D721Med (cell line): ENCODE results near the gene MC2R.

Experiments used
- DNase-seq: peaks from one replicate; pipeline ENCODE4 v3.0.0; 2011; ENCODE audit warnings: low spot score; ENCODE audit not compliant: insufficient read length
- FAIRE-seq: peaks from 2 replicates; lab custom pipeline; 2011; peaks lifted over from hg19 to GRCh38; lab: Jason Lieb, UNC
- TF ChIP-seq, protein P1 (sequence below): IDR thresholded peaks from 2 replicates; pipeline ENCODE4 v1.5.1; 2012; ENCODE audit warnings: mild to moderate bottlenecking, control low read depth; ENCODE audit not compliant: insufficient read depth; ENCODE audit errors: missing control alignments

MC2R gene

DNA sequence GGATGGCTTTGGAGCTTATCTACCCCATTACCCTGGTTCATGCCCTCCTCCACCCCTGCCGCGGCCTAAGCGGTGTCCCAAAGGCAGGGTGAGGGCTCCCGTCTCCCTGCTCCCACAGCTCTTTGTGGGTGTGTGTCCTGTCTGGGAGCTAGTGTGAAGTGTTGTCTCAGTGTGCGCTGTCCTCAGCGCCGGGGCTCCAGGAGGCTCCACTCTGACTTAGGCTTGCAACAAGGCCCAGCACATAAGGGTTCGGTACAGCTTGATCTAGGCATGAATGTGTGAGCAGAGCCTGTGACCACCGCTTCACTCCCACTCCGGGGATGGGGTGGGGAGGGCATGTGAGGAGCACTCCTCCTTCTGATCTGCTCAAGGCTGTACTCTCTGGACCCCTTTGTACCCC, 1.2 kb downstream of the MC2R start:
- FAIRE-seq (no peak), DNase-seq (no peak)
- TF ChIP-seq, protein P1, sequence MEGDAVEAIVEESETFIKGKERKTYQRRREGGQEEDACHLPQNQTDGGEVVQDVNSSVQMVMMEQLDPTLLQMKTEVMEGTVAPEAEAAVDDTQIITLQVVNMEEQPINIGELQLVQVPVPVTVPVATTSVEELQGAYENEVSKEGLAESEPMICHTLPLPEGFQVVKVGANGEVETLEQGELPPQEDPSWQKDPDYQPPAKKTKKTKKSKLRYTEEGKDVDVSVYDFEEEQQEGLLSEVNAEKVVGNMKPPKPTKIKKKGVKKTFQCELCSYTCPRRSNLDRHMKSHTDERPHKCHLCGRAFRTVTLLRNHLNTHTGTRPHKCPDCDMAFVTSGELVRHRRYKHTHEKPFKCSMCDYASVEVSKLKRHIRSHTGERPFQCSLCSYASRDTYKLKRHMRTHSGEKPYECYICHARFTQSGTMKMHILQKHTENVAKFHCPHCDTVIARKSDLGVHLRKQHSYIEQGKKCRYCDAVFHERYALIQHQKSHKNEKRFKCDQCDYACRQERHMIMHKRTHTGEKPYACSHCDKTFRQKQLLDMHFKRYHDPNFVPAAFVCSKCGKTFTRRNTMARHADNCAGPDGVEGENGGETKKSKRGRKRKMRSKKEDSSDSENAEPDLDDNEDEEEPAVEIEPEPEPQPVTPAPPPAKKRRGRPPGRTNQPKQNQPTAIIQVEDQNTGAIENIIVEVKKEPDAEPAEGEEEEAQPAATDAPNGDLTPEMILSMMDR, result no peak

DNA sequence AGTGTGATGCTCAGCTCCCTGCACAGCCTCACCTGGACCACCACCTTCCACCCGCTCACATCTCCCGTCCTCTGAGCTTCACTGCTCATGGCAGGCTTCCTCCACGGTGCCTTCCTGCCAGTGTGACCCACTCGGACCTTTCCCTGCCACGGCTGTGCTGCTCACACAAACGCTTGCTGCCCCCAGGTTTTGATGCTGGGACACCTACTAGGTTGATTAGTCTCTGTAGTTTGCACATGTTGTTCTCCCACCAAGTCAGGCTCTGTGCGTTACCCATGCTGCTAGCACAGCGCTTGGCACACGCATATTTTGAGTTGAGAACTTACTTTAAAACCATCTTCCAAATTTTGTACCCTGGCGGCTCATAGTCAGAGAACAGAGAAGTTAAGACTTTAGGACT, 2.1 kb downstream of the MC2R start:
- FAIRE-seq (no peak), DNase-seq (no peak)

DNA sequence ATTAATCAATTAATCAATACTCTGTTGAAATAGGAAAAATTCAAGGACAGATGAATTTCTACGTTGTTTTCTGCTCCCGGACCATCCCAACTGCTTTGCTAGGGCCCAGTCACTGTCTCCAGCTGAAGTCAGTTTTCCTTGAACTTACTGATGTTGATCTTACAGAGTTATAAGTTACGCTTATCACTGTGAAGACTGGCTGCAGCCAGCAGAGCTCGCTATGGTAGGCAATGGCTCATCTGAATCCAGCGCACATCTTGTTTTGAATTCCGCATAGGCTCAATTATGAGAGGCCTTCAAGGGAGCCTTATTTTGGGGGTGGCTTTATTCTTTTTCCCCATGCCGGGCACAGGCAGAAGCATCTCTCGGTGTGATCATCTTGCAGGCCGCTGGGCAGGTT, 2.7 kb downstream of the MC2R start:
- TF ChIP-seq, protein P1, result no peak
- FAIRE-seq (no peak), DNase-seq (no peak)

More for the DNA sequence above, 2.1 kb downstream of the MC2R start:
- TF ChIP-seq, protein P1, result no peak

DNA sequence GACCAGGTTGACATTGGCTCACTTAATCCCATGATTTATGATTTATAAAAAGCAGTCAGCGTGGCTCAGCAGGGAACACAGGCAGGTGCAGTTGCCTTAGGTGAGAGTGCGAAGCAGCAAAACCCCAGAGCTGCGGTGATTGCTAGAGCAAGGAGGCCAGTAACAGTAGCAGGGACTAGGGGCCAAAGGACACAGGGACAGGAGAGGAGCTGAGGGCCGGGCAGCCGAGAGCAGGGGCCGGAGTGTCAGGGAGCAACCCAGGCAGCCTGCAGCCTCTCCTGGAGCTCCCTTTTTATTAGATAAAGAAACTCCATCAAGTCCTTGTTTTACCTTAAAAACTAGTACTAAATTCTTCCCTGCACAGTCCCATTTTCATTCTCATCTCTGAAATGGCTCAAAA, 4.3 kb downstream of the MC2R start:
- no peak for FAIRE-seq
- TF ChIP-seq, protein P1, result no peak
- no peak for DNase-seq

DNA sequence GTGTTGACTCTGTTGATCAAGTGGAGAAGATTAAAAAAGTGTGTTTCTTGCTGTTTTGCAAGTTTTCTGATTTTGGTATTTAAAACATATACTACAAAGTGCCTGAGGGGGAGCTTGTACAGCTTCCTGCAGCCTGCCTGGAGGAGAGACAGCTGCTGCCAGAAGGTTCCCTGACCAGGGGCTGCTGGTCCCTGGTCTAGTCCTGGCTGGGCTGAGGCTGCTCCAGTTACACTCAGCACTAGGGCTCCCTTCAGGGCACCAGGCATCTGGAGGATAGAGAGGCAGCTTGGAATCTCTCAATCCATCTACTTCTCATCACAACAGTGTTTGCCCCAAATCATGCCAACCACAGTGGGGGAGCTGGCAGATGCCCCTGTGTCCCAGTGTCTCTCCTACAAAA, 4.8 kb downstream of the MC2R start:
- DNase-seq, result no peak
- TF ChIP-seq, protein P1, result no peak
- FAIRE-seq, result no peak

DNA sequence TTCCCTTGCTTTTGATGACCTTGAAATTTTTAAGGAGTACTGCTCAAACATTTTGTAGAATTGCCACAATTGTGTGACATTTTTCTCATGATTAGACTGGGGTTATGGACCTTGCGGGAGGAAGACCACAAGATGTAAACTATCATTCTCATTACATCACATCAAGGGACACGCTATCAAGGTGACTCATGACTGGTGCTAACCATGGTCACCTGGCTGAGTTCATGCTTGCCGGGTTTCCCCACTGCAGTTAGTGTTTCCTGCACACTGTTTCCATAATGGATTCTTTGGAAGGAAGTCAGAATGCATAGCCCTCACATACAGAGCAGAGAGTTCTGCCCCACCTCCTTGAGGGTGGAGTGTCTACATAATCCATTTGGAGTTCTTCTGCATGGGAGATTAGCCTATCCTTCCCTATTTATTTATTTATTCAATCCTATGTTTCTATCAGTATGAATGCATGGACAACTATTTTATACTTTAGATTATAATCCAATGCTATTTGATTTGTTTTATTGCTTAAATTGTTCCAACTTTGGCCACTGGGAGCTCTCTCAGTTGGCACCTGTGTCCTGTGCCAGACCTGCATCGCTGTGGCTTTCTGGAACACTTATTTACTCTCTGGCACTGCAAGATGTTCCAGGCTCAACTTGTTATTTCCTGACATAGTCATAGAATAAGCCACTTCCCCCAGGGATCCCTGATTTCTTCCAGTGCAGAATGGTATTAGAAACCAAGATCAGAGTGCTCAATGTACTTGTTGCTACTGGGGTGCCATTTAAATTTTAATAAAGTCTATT, 6.0 kb downstream of the MC2R start:
- TF ChIP-seq, protein P1, result no peak
- DNase-seq (no peak), FAIRE-seq (no peak)

DNA sequence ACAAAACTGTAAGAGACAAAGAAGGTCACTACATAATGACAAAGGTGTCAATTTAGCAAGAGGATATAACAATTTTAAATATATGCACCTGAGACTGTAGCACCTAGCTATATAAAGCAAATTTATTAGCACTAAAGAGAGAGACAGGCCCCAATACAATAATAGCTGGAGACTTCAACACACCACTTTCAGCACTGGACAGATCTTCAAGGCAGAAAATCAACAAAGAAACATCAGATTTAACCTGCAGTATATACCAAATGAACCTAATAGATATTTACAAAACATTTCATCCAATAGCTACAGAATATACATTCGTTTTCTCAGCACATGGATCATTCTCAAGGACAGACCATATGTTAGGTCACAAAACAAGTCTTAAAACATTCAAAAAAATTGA, 14.7 kb downstream of the MC2R start:
- TF ChIP-seq, protein P1, result no peak
- FAIRE-seq (no peak), DNase-seq (no peak)
